Neuron (in vitro differentiated cells): ENCODE data around the gene SAPCD2.

ENCODE experiments used
- H2AFZ ChIP-seq: one replicate; pipeline ENCODE4 v1.6.1; 2013; ENCODE audit warnings: low read depth, mild to moderate bottlenecking, inconsistent platforms, low read length, moderate library complexity
- H3K27me3 ChIP-seq: one replicate; pipeline ENCODE4 v1.6.1; 2013; ENCODE audit warnings: low read length; ENCODE audit not compliant: insufficient read depth
- H3K36me3 ChIP-seq: one replicate; pipeline ENCODE4 v1.6.1; 2013; ENCODE audit warnings: low read length; ENCODE audit not compliant: insufficient read depth
- H3K4me1 ChIP-seq: one replicate; pipeline ENCODE4 v1.6.1; 2013; ENCODE audit warnings: low read length; ENCODE audit not compliant: insufficient read depth
- H3K4me3 ChIP-seq: 2 replicates; pipeline ENCODE4 v1.5.1; 2013; ENCODE audit warnings: mild to moderate bottlenecking, low read length, moderate library complexity
- H3K9me3 ChIP-seq: one replicate; pipeline ENCODE4 v1.6.1; 2013; ENCODE audit warnings: low read length

Gene SAPCD2

DNA sequence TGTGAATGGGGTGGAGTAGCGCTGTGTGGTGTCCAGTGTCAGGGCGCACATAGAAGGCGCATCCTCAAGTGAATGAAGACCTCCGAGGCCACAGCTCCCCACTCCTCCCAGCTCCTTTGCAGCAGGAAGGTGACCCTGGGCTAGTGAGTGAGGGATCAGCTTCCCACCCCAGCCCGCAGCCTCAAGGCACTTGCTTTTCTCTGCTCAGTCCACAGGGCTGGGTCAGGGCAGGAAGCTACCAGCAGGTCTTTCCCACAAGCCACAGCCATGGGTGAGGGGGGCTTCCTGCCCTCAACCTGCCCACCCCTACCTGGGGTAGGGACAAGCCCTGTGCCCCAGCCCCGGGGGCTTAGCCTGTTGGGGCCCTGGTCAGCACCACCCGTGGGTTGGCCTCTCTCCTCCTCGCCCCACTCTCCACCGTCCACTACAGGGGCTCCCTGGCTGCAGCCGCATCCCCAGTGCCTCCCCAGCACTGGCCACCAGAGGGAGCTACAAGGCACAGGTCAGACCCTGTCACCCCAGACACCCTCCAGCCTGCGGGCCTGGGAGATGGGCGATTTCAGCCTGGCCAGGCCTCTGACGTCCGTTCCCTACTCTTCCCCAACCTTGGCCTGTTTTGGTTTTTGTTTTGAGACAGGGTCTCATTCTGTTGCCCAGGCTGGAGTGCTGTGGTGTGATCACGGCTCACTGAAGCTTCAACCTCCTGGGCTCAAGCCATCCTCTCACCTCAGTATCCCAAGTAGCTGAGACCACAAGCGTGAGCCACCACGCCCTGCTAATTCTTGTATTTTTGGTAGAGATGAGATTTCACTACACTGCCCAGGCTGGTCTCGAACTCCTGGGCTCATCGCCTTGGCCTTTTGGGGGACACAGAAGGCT lies 41.1 kb downstream of the SAPCD2 start:
- Histone ChIP-seq H3K4me3 (peak overlapping the region; percentile 57), H3K27me3 (no peaks in the 10 kb centered on the region), H3K4me1 (peaks cover 30% of the 10 kb centered on the region), H3K36me3 (no peaks in the 10 kb centered on the region), H3K9me3 (no peaks in the 10 kb centered on the region), H2AFZ (no peak overlapping the region)

DNA sequence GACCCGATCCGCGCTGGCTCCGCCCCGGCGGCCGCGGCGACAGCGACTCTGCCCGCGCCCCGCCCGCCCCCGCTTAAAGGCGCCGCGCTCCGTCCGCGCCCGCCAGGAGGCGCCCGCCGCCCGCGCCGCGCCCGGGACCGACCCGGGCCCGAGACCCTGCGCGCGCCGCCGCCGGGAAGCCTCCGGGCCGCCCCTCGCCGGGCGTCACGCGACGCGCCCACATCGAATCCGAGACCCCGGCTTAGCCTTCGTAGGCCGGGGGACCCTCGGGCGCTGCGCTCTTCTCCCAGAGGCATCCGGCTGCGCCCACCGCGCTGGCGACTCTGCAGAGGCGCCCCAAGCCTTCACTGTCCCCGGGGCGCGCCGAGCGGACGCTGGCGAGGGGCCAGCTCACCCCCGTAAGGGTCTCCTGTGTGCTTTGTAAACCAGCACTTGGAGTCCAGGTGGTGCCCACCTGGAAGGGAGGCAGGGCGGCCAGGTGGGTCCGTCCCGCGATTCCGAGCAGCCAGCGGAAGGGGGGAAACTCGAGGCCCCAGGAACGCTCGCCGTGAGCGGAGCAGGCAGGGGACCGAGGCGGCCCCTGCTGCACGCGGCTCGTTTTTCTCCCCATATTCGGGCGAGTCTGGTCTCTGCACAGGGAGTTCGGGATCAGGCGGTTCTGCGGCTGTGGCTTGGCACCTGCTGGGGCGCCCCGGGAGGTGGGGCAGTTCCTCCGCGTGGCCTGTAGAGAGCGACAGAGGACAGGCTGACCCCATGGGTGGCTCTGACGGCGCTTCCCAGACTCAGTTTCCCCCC lies 41.9 kb downstream of the SAPCD2 start:
- Histone ChIP-seq H2AFZ (peak overlapping the region; percentile 89), H3K36me3 (no peaks in the 10 kb centered on the region), H3K9me3 (no peaks in the 10 kb centered on the region), H3K27me3 (no peaks in the 10 kb centered on the region), H3K4me3 (peak overlapping the region; percentile 57), H3K4me1 (peaks cover 33% of the 10 kb centered on the region)

DNA sequence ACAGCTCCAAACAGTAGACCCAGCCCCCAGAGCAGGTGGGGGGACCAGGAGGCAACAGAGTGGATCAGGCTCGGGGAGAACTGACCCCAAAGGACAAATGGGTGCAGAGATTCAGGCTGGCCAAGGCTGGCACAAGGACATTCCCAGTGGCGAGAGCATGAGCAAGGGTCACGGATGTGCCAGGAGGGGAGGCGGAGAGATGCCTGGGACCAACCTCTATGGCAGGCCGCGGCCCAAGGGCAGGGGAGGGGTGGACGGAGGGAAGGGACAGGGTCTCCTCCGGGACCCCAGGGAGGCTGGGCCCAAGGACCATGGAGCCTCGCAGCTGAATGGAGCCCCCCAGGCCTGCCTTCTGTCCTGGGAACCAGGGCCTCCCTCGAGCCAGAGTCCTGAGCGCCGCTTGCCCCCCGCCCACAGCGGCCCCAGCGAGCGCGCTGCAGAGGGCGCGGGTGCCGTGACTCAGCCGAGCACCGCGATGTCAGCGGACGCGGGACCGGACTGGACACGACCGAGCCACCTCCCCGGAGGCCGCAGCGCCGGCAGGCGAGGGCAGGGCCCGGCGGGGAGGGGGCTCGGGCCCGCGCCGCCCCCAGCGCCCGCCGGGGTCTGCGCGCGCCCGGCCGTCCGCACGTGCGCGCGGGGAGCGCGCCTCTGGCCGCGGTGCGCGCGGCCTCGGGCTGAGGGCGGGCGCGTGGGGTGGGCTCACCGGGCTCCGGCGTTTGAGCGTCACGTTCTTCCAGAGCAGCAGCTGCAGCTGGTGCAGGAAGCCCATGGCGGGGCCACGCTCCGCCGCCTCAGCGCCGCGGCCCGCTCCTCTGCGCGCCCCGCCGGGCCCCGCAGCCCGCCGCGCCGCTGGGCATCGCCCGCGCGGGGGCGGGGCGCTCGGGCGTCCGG lies 42.7 kb downstream of the SAPCD2 start, which contains the start of gene ABCA2:
TSS of gene ABCA2 (minus strand) at position 869 of the 894 bp plus-strand sequence. CDS start at position 772, 97 bp downstream.
- H3K4me1 ChIP-seq: peaks cover 33% of the 10 kb centered on the region

DNA sequence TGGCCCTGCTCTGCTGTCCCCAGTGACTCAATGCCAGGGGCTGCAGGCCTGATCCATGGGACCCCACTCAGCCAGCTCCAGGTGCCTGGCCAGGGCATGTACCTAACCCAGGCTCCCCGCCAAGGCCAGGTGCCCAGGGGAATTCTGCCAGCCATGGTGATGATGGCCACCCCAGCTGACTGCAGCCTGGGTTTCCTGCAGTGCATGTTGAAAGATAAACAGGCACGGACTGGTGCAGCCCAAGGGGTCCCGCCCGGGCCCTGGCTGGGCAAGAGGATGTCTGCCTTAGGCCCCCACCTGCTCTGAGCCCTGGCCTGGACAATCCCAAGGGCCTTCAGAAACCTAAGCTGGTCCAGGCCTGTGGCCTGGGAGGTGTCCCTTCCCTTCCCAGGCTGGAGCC lies 43.5 kb downstream of the SAPCD2 start:
- no peak overlapping the region for H2AFZ ChIP-seq
- peaks cover 33% of the 10 kb centered on the region for H3K4me1 ChIP-seq
- peak overlapping the region; percentile 58 for H3K4me3 ChIP-seq
- H3K9me3 ChIP-seq: no peaks in the 10 kb centered on the region
- H3K27me3 ChIP-seq: no peaks in the 10 kb centered on the region
- H3K36me3 ChIP-seq: no peaks in the 10 kb centered on the region

More for the DNA sequence above, 42.7 kb downstream of the SAPCD2 start, which contains the start of gene ABCA2:
- Histone ChIP-seq H2AFZ (peak within 1 kb of the TSS; percentile 89), H3K4me3 (peak within 1 kb of the TSS; percentile 58), H3K9me3 (no peaks in the 10 kb centered on the region), H3K36me3 (no peaks in the 10 kb centered on the region), H3K27me3 (no peaks in the 10 kb centered on the region)

DNA sequence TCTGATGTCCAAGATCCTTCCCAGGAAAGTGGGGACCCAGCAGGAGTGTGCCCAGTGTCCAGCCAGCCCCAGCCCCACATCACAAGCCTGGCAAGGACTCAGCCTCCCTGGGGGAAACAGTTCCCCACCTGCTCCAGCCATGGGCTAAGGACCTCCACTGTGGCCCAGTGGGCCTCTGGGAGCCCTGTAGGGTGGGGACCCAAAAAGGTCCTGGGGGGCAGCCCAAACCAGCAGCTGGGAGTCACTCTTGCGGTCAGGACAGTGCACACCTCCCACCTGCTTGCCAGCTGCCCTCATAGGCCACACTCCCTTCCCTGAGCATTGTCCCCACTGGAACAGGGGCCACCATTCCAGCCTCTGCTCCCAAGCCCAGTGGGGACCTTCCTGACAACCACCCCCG lies 44.0 kb downstream of the SAPCD2 start:
- Histone ChIP-seq H3K9me3 (no peaks in the 10 kb centered on the region), H3K4me1 (peaks cover 33% of the 10 kb centered on the region), H2AFZ (no peak overlapping the region), H3K36me3 (no peaks in the 10 kb centered on the region), H3K27me3 (no peaks in the 10 kb centered on the region), H3K4me3 (no peak overlapping the region)

DNA sequence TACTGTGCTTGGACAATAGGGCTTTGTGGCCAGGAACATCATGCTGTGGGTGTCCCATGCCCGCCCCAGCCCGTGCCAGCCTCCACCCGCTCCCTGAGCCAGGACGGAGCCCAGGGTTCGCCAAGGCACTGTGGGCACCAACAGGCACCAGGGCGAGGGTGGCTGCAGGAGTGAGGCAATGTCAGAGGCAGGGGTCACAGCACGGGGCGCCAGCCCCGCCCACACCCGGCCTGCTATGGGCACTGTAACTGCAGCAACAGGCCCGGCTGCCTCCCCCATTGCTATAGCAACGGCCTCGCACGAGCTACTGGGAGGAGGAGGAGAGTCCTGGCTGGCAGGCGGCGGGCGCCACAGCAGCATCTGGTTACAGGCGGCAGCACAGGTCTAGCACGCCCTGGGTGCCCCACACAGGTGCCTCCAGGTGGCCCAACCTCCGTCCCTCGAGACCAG lies 44.8 kb downstream of the SAPCD2 start:
- H2AFZ ChIP-seq: no peak overlapping the region
- H3K36me3 ChIP-seq: no peaks in the 10 kb centered on the region
- H3K4me1 ChIP-seq: peaks cover 33% of the 10 kb centered on the region
- no peak overlapping the region for H3K4me3 ChIP-seq
- H3K9me3 ChIP-seq: no peaks in the 10 kb centered on the region
- H3K27me3 ChIP-seq: no peaks in the 10 kb centered on the region

DNA sequence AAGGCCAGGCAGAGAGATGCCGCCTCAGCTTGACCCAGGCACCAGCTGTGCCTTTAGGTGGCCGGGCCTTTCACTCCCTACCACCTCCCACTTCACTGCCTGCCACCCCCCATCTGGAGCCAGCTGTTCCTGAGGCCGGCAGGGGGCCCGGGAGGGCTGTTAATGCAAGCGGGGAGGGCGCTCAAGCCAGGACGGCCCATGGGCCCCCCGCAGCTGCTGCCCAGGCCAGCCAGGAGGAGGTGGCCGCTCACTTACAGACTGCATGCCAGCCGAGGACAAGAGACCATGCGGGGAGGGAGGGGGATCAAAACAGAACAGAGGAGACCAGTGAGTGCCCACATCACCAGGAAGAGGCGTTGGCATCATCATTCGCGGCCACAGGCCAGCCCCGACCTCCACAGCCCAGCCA lies 46.8 kb downstream of the SAPCD2 start:
- Histone ChIP-seq H3K4me3 (no peak overlapping the region), H3K27me3 (no peaks in the 10 kb centered on the region), H3K36me3 (no peaks in the 10 kb centered on the region), H2AFZ (no peak overlapping the region), H3K9me3 (no peaks in the 10 kb centered on the region), H3K4me1 (peaks cover 32% of the 10 kb centered on the region)

DNA sequence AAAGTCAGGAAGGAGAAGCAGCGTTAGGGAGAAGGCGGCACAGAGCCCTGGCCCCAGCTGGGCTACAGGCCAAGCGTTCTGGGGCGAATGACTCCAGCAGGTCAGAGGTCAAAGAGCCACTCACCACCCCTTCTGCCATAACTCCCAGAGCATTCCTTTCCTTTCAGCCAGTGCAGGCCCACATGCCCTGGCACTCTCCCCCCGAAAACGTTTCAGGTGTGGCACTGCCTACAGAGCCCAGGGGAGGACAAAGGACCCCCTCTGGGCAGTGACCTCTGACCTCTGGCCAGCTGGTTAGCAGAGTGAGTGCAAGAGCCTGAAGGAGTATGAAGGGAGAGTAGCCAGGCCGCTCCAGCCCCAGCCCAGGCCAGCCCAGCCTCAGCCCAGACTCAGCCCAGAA lies 47.2 kb downstream of the SAPCD2 start:
- Histone ChIP-seq H3K4me1 (peaks cover 30% of the 10 kb centered on the region), H3K4me3 (no peak overlapping the region), H3K36me3 (no peaks in the 10 kb centered on the region), H2AFZ (no peak overlapping the region), H3K27me3 (no peaks in the 10 kb centered on the region), H3K9me3 (no peaks in the 10 kb centered on the region)

DNA sequence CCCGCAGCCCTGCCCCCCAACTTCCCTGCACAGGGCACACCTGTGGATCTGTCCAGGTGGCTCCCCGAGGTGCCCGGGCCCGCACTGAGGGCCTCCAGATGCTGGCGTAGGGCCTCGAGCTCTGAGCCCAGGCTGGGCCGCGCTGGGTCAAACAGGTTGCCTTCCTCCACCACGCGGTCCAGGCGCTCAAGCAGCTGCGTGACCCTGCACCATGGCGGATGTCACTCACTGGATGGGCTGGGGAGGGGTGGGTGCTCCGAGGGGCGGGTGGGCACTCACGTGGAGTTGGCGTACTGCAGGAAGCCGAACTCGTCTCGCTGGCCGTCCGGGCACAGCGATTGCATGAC lies 47.7 kb downstream of the SAPCD2 start:
- H3K4me3 ChIP-seq: no peak overlapping the region
- H2AFZ ChIP-seq: no peak overlapping the region
- no peaks in the 10 kb centered on the region for H3K9me3 ChIP-seq
- no peaks in the 10 kb centered on the region for H3K36me3 ChIP-seq
- no peaks in the 10 kb centered on the region for H3K27me3 ChIP-seq
- peaks cover 30% of the 10 kb centered on the region for H3K4me1 ChIP-seq

DNA sequence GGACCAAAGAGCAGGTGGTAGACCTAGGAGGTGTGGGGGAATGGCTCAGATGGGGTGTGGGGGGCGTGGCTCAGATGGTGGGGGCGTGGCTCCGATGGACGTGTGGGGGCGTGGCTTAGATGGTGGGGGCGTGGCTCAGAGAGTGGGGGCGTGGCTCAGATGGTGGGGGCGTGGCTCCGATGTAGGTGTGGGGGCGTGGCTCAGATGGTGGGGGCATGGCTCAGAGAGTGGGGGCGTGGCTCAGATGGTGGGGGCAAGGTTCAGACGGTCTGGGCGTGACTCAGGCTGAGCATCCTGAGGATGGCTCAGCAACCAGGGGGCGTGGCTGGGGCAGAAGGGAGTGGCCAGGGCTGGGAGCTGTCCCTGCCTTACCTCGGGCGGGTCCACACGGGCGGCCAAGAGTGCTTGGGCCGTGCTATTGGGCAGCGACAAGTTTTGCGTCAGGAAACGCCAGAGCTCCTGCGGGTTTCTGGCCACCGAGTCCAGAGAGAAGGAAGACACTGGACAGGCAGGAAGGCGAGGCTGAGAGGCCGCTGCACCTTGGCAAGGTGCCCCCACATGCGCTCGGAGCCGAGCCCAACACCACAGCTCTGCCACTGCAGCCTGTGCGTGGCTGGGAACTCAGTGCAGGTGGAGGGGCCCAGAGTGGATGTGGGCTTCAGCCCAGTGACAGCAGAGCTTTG lies 48.2 kb downstream of the SAPCD2 start:
- Histone ChIP-seq H3K36me3 (peaks cover under 1% of the 10 kb centered on the region), H3K27me3 (no peaks in the 10 kb centered on the region), H3K4me1 (peaks cover 25% of the 10 kb centered on the region), H2AFZ (no peak overlapping the region), H3K9me3 (peaks cover 2% of the 10 kb centered on the region), H3K4me3 (no peak overlapping the region)

DNA sequence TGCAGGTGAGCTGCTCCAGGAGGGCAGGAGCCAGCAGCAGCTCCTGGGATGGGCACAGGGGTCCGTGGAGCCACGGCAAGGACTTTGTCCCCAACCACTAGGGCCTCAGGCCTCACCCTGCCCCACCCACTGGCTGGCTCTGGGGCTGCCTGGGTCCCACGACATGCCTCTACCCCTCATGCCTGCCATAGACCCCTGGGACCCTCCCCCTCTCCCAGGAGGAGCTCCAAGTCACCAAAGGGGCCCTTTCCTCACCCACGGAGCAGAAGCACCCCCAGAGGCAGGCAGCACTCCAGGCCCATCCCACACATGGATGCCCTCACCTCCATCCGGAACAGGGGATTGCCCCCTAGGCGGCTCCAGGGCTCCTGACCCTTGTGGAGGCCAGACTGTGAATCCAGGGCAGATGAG lies 48.8 kb downstream of the SAPCD2 start:
- no peak overlapping the region for H3K4me3 ChIP-seq
- peaks cover 20% of the 10 kb centered on the region for H3K4me1 ChIP-seq
- H3K36me3 ChIP-seq: peaks cover 6% of the 10 kb centered on the region
- no peaks in the 10 kb centered on the region for H3K27me3 ChIP-seq
- peaks cover 2% of the 10 kb centered on the region for H3K9me3 ChIP-seq
- no peak overlapping the region for H2AFZ ChIP-seq
